Heart left ventricle (tissue), 16 donors: ENCODE measurements around the gene MAML2. TPM values are rescaled to one million over a fixed set of nuclear protein-coding genes. Genes with fewer than 3 reads are reported as not detected.

Source experiments
- ATAC-seq, 4 donors: fragments of 200-7000 bp; cut with Tn5 transposase; one replicate each; pipeline ENCODE4 v1.9.1; 2020 to 2022; ENCODE audit warnings: moderate library complexity in 4 of 4, mild to moderate bottlenecking in 3 of 4, moderate number of reproducible peaks in 1 of 4
- DNase-seq, 5 donors: peaks; one replicate each; pipeline ENCODE4 v3.0.0-alpha.2; 2020
- H3K27ac ChIP-seq, 12 donors: fragments of 200-600 bp; sonication (generic) in 4 of 12; one replicate each; pipeline versions ENCODE4 v1.5.0 to v1.8.0; 2016 to 2022; ENCODE audit warnings: mild to moderate bottlenecking in 2 of 12
- H3K27me3 ChIP-seq, 9 donors: fragments of 200-600 bp; sonication (generic) in 2 of 9; one replicate each; pipeline versions ENCODE4 v1.5.1 to v1.8.0; 2016 to 2022; ENCODE audit warnings: mild to moderate bottlenecking in 3 of 9
- H3K36me3 ChIP-seq, 9 donors: fragments of 200-600 bp; sonication (generic) in 2 of 9; one replicate each; pipeline versions ENCODE4 v1.5.0 to v1.8.0; 2018 to 2022; ENCODE audit warnings: mild to moderate bottlenecking in 2 of 9
- H3K4me1 ChIP-seq, 12 donors: fragments of 200-600 bp; sonication (generic) in 4 of 12; one replicate each; pipeline versions ENCODE4 v1.5.0 to v1.8.0; 2016 to 2022; ENCODE audit warnings: mild to moderate bottlenecking in 3 of 12
- H3K4me3 ChIP-seq, 12 donors: fragments of 200-600 bp; sonication (generic) in 4 of 12; one replicate each; pipeline versions ENCODE4 v1.5.0 to v1.8.0; 2017 to 2022; ENCODE audit warnings: mild to moderate bottlenecking in 9 of 12, moderate library complexity in 4 of 12
- H3K9me3 ChIP-seq, 12 donors: fragments of 200-600 bp; sonication (generic) in 4 of 12; one replicate each; pipeline versions ENCODE4 v1.5.0 to v1.8.0; 2016 to 2022; ENCODE audit warnings: mild to moderate bottlenecking in 1 of 12
- CTCF ChIP-seq, 12 donors: fragments of 200-600 bp; sonication (generic) in 4 of 12; IDR thresholded peaks; one replicate each; pipeline versions ENCODE4 v1.5.0 to v1.8.0; 2018 to 2022; ENCODE audit warnings: antibody characterized with exemption in 12 of 12, mild to moderate bottlenecking in 5 of 12
- POLR2A ChIP-seq, 2 donors: fragments of 450-650 bp; IDR thresholded peaks; one replicate each; pipeline ENCODE4 v1.6.1; 2017; ENCODE audit warnings: antibody characterized with exemption in 2 of 2, mild to moderate bottlenecking in 2 of 2, moderate library complexity in 2 of 2
- WGBS, 4 donors: extraction: QIAGEN DNeasy Blood & Tissue Kit in 2 of 4; methylation state at CpG; one replicate each; pipeline versions ENCODE4 v1.1.5 to v1.1.7; 2013 to 2018; 5-methylcytosine and 5-hydroxymethylcytosine counted together
- intact Hi-C, 10 donors: fragments of 100-400 bp; cut with DNase I; formaldehyde crosslinking; loops; one replicate each; pipeline versions ENCODE4 v1.11.1 to v1.14.2; 2022
- polyA plus RNA-seq, 2 donors: library from polyadenylated mRNA; stranded (reverse); fragments of 200-250 nt; gene quantifications; one replicate each; pipeline ENCODE4 v1.2.3, GENCODE V29; 2013
- total RNA-seq, 9 donors: library from RNA; depleted of rRNA in 2 of 9; stranded (reverse); fragments of >200 nt in 2 of 9; fragmentation: NEBNext Ultra II Directional in 3 of 9; extraction: Animal tissue kit (Norgen Biotek cat#: 25700) in 3 of 9; gene quantifications; one replicate each; pipeline versions ENCODE4 v1.1.0 to v1.2.4, GENCODE V29; 2016 to 2023
- donor health status: ischemic (EF 13 %, LVEDD 7.1; RV severe dilation, severe dysfunction).
- donor health status: healthy with polysubstance abuse.
- donor health status: DM: no; HTN: yes; CAD: no.
- donor health status: DM: no; HTN: no; CAD: no.
- donor health status: ischemic (EF 25% LVEDD 6.9; RV normal size, moderate dysfunction).
- donor health status: ischemic (EF 25% LVEDD 5.7; RV mildly dilated, moderate dysfunction).
- donor health status: healthy.
- donor health status: DM: yes; HTN: yes; CAD: no.
- donor health status: ischemic (EF 35%, LVEDD 5.7; RV mildly dilated, moderate dysfunction).
- donor health status: nonischemic (EF 11% LVEDD 7.7; RV severe dilation, severe dysfunction).
- donor health status: DM: yes; HTN: yes; CAD: no.
- donor health status: PGD.
- donor health status: ischemic (EF 29% LVEDD 5.4; RV normal size, mild dysfunction).
- donor health status: nonischemic (EF 23%, LVEDD 6.1; RV moderate dilation, normal function).

MAML2 gene
- total and polyA plus RNA-seq, 11 donors, result 1.3 to 10.8 (median 4.8) TPM

- peaks cover 0 to 70% (median 52%) of the 10 kb centered on the region in 12 donors for H3K4me1 ChIP-seq
- WGBS, 4 donors, result 76 to 88% (median 85%) methylated on average over 8 of the region's 8 CpGs
- H3K36me3 ChIP-seq, result no peaks in the 10 kb centered on the region
Observed at GRCh38 chr11:96254854-96255253, 88.1 kb downstream of the MAML2 start.

GRCh38 chr11:96254087-96254486 lies 88.9 kb downstream of the MAML2 start:
- no peaks in the 10 kb centered on the region for H3K9me3 ChIP-seq
- H3K4me1 ChIP-seq, result peaks cover 0 to 63% (median 46%) of the 10 kb centered on the region in 12 donors
- peak overlapping the region in 6 of 12 donors; percentile 8 to 30 (median 20) for H3K4me3 ChIP-seq
- H3K27me3 ChIP-seq, result no peaks in the 10 kb centered on the region
- peak overlapping the region; percentile 12 to 73 (median 41) for H3K27ac ChIP-seq
- 10 to 13% (median 11%) methylated on average over 7 of the region's 7 CpGs for WGBS, 4 donors
- peak in 4 of 5 donors; percentile 42 to 71 (median 53) for DNase-seq
- intact Hi-C loops, result loop anchor here in 2 of 10 donors (5.0 to 10.0 kb wide), 2 partner anchors 51 to 88 kb away; partner anchors contain the start of gene MAML2 (in 1 of the 2)
- H3K36me3 ChIP-seq, result no peaks in the 10 kb centered on the region
- no peak for TF ChIP-seq CTCF (IDR thresholded peaks at IDR 0.05)
- TF ChIP-seq POLR2A (IDR thresholded peaks at IDR 0.05), result no peak
- ATAC-seq, result peak in 3 of 4 donors; percentile 43 to 79 (median 65)

More at GRCh38 chr11:96254854-96255253, 88.1 kb downstream of the MAML2 start:
- intact Hi-C loops, result loop anchor here in 2 of 10 donors (5.0 to 10.0 kb wide), 2 partner anchors 50 to 87 kb away; partner anchors contain the start of gene MAML2 (in 2 of the 2)
- no peaks in the 10 kb centered on the region for H3K9me3 ChIP-seq
- DNase-seq (no peak), ATAC-seq (no peak)
- H3K27ac ChIP-seq, result peak overlapping the region in 11 of 12 donors; percentile 11 to 73 (median 41)
- H3K4me3 ChIP-seq, result peak overlapping the region in 2 of 12 donors; percentile 30
- H3K27me3 ChIP-seq, result no peaks in the 10 kb centered on the region
- TF ChIP-seq POLR2A (IDR thresholded peaks at IDR 0.05) (no peak), CTCF (IDR thresholded peaks at IDR 0.05) (no peak)

GRCh38 chr11:96246718-96247552 lies 96.1 kb downstream of the MAML2 start:
- no peak for ATAC-seq
- H3K27me3 ChIP-seq, result no peaks in the 10 kb centered on the region
- intact Hi-C loops, result loop anchor here in 2 of 10 donors (5.0 kb wide), 1 partner anchor 95 kb away; the partner anchor contains the start of gene MAML2 (in 2 of the 2)
- DNase-seq, result no peak
- H3K4me3 ChIP-seq, result no peak overlapping the region
- no peaks in the 10 kb centered on the region for H3K36me3 ChIP-seq
- no peaks in the 10 kb centered on the region for H3K9me3 ChIP-seq
- WGBS, 4 donors, result 51 to 60% (median 56%) methylated on average over 4 of the region's 4 CpGs
- no peak for TF ChIP-seq POLR2A (IDR thresholded peaks at IDR 0.05)
- TF ChIP-seq CTCF (IDR thresholded peaks at IDR 0.05), result no peak
- H3K27ac ChIP-seq, result peak overlapping the region in 2 of 12 donors; percentile 45 to 53
- H3K4me1 ChIP-seq, result peaks cover 0 to 32% (median 10%) of the 10 kb centered on the region in 12 donors
